SK-N-SH (cell line): ENCODE measurements around the gene VASH2. TPM values are rescaled to one million over a fixed set of nuclear protein-coding genes. Genes with fewer than 3 reads are reported as not detected.

Experiments
- CTCF ChIA-PET: fragments of 300-600, 350-600 bp; formaldehyde crosslinking; extraction: SDS; loops from one replicate; lab custom pipeline; 2021; lab: Yijun Ruan, JAX
- POLR2A ChIA-PET: fragments of 350-600 bp; sonication (Branson Sonifier 250); formaldehyde crosslinking; extraction: SDS; loops from one replicate; lab custom pipeline; 2020; ENCODE audit warnings: antibody characterized with exemption, inconsistent platforms; lab: Yijun Ruan, JAX
- DNase-seq: peaks from one replicate; pipeline ENCODE4 v3.0.0; 2012
- H2AFZ ChIP-seq: fragments of 200-600 bp; sonication (generic); 2 replicates; pipeline ENCODE4 v1.8.1; 2016; ENCODE audit warnings: antibody characterized with exemption, mild to moderate bottlenecking, low read depth
- H3F3A ChIP-seq: fragments of 200-600 bp; sonication (generic); replicated peaks from 2 replicates; pipeline ENCODE3; 2016; ENCODE audit warnings: antibody characterized with exemption, mild to moderate bottlenecking; ENCODE audit not compliant: insufficient read depth
- H3K27ac ChIP-seq, 2 experiments: fragments of 200-500 bp in 1 of 2; fragments of 200-600 bp in 1 of 2; sonication (Bioruptor generic) in 1 of 2; sonication (generic), shearing (Covaris generic) in 1 of 2; 2 replicates each; pipeline versions ENCODE4 v1.5.1 to v1.6.1; 2014 to 2016; ENCODE audit warnings: low read depth in 2 of 2, inconsistent platforms in 1 of 2, low read length in 1 of 2, mild to moderate bottlenecking in 1 of 2, mixed read lengths in 1 of 2
- H3K27me3 ChIP-seq: fragments of 200-600 bp; sonication (generic), shearing (Covaris generic); 2 replicates; pipeline ENCODE4 v1.6.1; 2016; ENCODE audit warnings: mixed run types; ENCODE audit not compliant: insufficient read depth
- H3K36me3 ChIP-seq, 2 experiments: fragments of 200-500 bp in 1 of 2; fragments of 200-600 bp in 1 of 2; sonication (Bioruptor generic) in 1 of 2; sonication (generic) in 1 of 2; replicated peaks in 1 of 2; 2 replicates each; pipeline versions ENCODE3 to v1.5.1; 2014 to 2016; ENCODE audit warnings: low read length in 1 of 2, mild to moderate bottlenecking in 1 of 2; ENCODE audit not compliant: insufficient read depth in 2 of 2, control insufficient read depth in 1 of 2
- H3K4me1 ChIP-seq, 2 experiments: fragments of 200-500 bp in 1 of 2; fragments of 200-600 bp in 1 of 2; sonication (Bioruptor generic) in 1 of 2; sonication (generic), shearing (Covaris generic) in 1 of 2; 2 replicates each; pipeline versions ENCODE4 v1.5.1 to v1.6.1; 2014 to 2016; ENCODE audit warnings: low read depth in 1 of 2, low read length in 1 of 2, mixed run types in 1 of 2; ENCODE audit not compliant: insufficient read depth in 2 of 2, control insufficient read depth in 1 of 2
- H3K4me2 ChIP-seq: fragments of 200-600 bp; sonication (generic), shearing (Covaris generic); 2 replicates; pipeline ENCODE4 v1.6.1; 2017; ENCODE audit warnings: mixed run types
- H3K4me3 ChIP-seq, 2 experiments: fragments of 200-500 bp in 1 of 2; fragments of 200-600 bp in 1 of 2; sonication (Bioruptor generic) in 1 of 2; sonication (generic), shearing (Covaris generic) in 1 of 2; 2 replicates each; pipeline versions ENCODE4 v1.5.1 to v1.8.1; 2014 to 2016; ENCODE audit warnings: low read depth in 2 of 2, inconsistent platforms in 1 of 2, low read length in 1 of 2, mild to moderate bottlenecking in 1 of 2, mixed read lengths in 1 of 2, moderate library complexity in 1 of 2
- H3K79me2 ChIP-seq: fragments of 200-600 bp; sonication (generic); 2 replicates; pipeline ENCODE4 v1.8.1; 2017; ENCODE audit warnings: mild to moderate bottlenecking; ENCODE audit not compliant: insufficient read depth
- H3K9ac ChIP-seq: fragments of 200-600 bp; sonication (generic); 2 replicates; pipeline ENCODE4 v1.6.1; 2017; ENCODE audit warnings: mixed run types
- H3K9me2 ChIP-seq: fragments of 200-600 bp; sonication (generic); 2 replicates; pipeline ENCODE4 v1.6.1; 2017; ENCODE audit warnings: mixed run types
- H3K9me3 ChIP-seq: fragments of 200-600 bp; sonication (generic); 2 replicates; pipeline ENCODE4 v1.6.1; 2017; ENCODE audit warnings: mixed run types, mild to moderate bottlenecking, moderate library complexity
- H4K20me1 ChIP-seq: fragments of 200-600 bp; sonication (generic); 2 replicates; pipeline ENCODE4 v1.6.1; 2017; ENCODE audit warnings: mild to moderate bottlenecking, mixed run types; ENCODE audit not compliant: insufficient read depth
- CHD2 ChIP-seq: fragments of 150-350 bp; IDR thresholded peaks from 2 replicates; pipeline ENCODE4 v1.6.1; 2018; ENCODE audit warnings: low read length; ENCODE audit not compliant: partially characterized antibody
- CTCF ChIP-seq: fragments of 200-600 bp; sonication (generic); IDR thresholded peaks from 2 replicates; pipeline ENCODE4 v1.6.1; 2017; ENCODE audit warnings: antibody characterized with exemption, mild to moderate bottlenecking, moderate library complexity
- ELF1 ChIP-seq: IDR thresholded peaks from 2 replicates; pipeline ENCODE4 v1.4.0; 2012
- EP300 ChIP-seq, 2 experiments: IDR thresholded peaks; 2 replicates each; pipeline versions ENCODE4 v1.4.0 to v1.6.1; 2012; ENCODE audit warnings: borderline replicate concordance in 1 of 2, low read depth in 1 of 2, low read length in 1 of 2
- EZH2phosphoT487 ChIP-seq: fragments of 200-600 bp; sonication (generic); IDR thresholded peaks from 2 replicates; pipeline ENCODE4 v1.6.1; 2017; ENCODE audit warnings: low read depth, mixed run types, mild to moderate bottlenecking, antibody characterized with exemption, moderate library complexity, borderline replicate concordance
- FOXM1 ChIP-seq: IDR thresholded peaks from 2 replicates; pipeline ENCODE4 v1.4.0; 2012; ENCODE audit warnings: low read depth, mild to moderate bottlenecking
- GATA2 ChIP-seq: sonication (generic); formaldehyde crosslinking; IDR thresholded peaks from 2 replicates; pipeline ENCODE4 v1.5.0; 2020; ENCODE audit warnings: mild to moderate bottlenecking, missing genetic modification reagents
- JUND ChIP-seq: IDR thresholded peaks from 2 replicates; pipeline ENCODE4 v1.4.0; 2012
- MAX ChIP-seq: IDR thresholded peaks from 2 replicates; pipeline ENCODE4 v1.4.0; 2012; ENCODE audit warnings: low read depth
- MEF2A ChIP-seq: IDR thresholded peaks from 2 replicates; pipeline ENCODE4 v1.4.0; 2012; ENCODE audit warnings: low read depth, borderline replicate concordance
- NFIC ChIP-seq: IDR thresholded peaks from 2 replicates; pipeline ENCODE4 v1.4.0; 2012; ENCODE audit warnings: borderline replicate concordance
- PBX3 ChIP-seq: IDR thresholded peaks from 2 replicates; pipeline ENCODE4; 2012
- POLR2AphosphoS5 ChIP-seq: IDR thresholded peaks from 2 replicates; pipeline ENCODE4 v1.6.1; 2012; ENCODE audit warnings: low read depth, low read length
- RAD21 ChIP-seq: IDR thresholded peaks from 2 replicates; pipeline ENCODE4 v1.6.1; 2012; ENCODE audit warnings: mild to moderate bottlenecking, low read length
- RXRA ChIP-seq: IDR thresholded peaks from 2 replicates; pipeline ENCODE4 v1.4.0; 2012; ENCODE audit warnings: low read depth, mild to moderate bottlenecking, borderline replicate concordance
- SIN3A ChIP-seq: IDR thresholded peaks from 2 replicates; pipeline ENCODE4 v1.6.1; 2012; ENCODE audit warnings: low read depth, mild to moderate bottlenecking, low read length, moderate library complexity, borderline replicate concordance
- TEAD4 ChIP-seq: IDR thresholded peaks from 2 replicates; pipeline ENCODE4 v1.4.0; 2012; ENCODE audit warnings: mild to moderate bottlenecking, borderline replicate concordance; ENCODE audit not compliant: insufficient read depth
- YY1 ChIP-seq: IDR thresholded peaks from 2 replicates; pipeline ENCODE4 v1.4.0; 2012; ENCODE audit warnings: low read depth, mild to moderate bottlenecking
- ZBTB33 ChIP-seq: IDR thresholded peaks from 2 replicates; pipeline ENCODE4 v1.4.0; 2012; ENCODE audit warnings: low read depth, borderline replicate concordance
- WGBS: methylation state at CpG from one replicate; pipeline ENCODE4 v1.1.6; 2017; ENCODE audit warnings: low lambda C conversion rate; 5-methylcytosine and 5-hydroxymethylcytosine counted together
- polyA plus RNA-seq, 3 experiments: library from polyadenylated mRNA; depleted of rRNA; stranded (reverse); fragments of >200 nt; gene quantifications; 2 replicates each; pipeline ENCODE4 v1.2.3, GENCODE V29; 2012
- TF ChIP-seq, protein P1 (sequence below): IDR thresholded peaks from 2 replicates; pipeline ENCODE4 v1.6.1; 2012; ENCODE audit warnings: mild to moderate bottlenecking, low read depth, low read length, moderate library complexity

VASH2 gene
- polyA plus RNA-seq, 1 of the 3 experiments (the other 2 are of a cell fraction), result 0.41 TPM

DNA sequence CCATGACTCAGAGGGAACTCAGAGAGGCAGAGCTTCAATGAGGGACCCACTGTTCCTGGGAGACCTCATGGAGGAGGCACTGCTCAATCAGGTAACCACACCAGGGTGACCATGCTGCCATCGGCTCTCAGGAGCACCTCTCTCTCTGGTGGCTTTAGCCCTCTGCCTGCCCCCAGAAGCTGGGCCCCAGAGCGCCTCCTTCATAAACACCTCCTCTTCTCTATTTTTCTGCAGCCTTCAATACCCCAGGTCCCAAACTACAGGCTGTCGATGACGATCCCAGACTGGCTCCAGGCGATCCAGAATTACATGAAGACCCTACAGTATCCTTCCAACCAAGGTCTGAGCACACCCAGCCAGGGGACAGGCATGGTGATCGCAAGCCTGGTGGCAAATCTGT is 10.6 kb downstream of the VASH2 start:
- ChIA-PET CTCF (no interaction called here), POLR2A (no interaction called here)
- no peak overlapping the region for H3K4me2 ChIP-seq
- H4K20me1 ChIP-seq, result no peaks in the 10 kb centered on the region
- no peak overlapping the region for H3K9ac ChIP-seq
- H3K27ac ChIP-seq, result no peak overlapping the region
- DNase-seq, result no peak
- H3K79me2 ChIP-seq, result no peaks in the 10 kb centered on the region
- no peaks in the 10 kb centered on the region for H3K4me1 ChIP-seq
- no peaks in the 10 kb centered on the region; the same call in 1 of the 2 replicates for H3K27me3 ChIP-seq
- H3K9me2 ChIP-seq, result no peaks in the 10 kb centered on the region
- 88% methylated on average over 6 of the region's 6 CpGs for WGBS
- no peak overlapping the region for H3K4me3 ChIP-seq
- no peak overlapping the region for H2AFZ ChIP-seq
- no peaks in the 10 kb centered on the region for H3K9me3 ChIP-seq
- H3F3A ChIP-seq, result no peaks in the 10 kb centered on the region
- no peaks in the 10 kb centered on the region for H3K36me3 ChIP-seq
- TF ChIP-seq CHD2 (no peak), NFIC (no peak), FOXM1 (no peak), EZH2phosphoT487 (no peak), JUND (no peak), POLR2AphosphoS5 (no peak), RAD21 (no peak), SIN3A (no peak), MEF2A (no peak), ZBTB33 (no peak), PBX3 (no peak), RXRA (no peak), GATA2 (CRISPR knock-in tag) (no peak), TEAD4 (no peak), ELF1 (no peak), MAX (no peak), YY1 (no peak), EP300 (IDR thresholded peaks at IDR 0.05; ENCODE audit: borderline replicate concordance in 1 of 2, low read depth in 1 of 2, low read length in 1 of 2) (no peak), CTCF (no peak)
- TF ChIP-seq, protein P1, sequence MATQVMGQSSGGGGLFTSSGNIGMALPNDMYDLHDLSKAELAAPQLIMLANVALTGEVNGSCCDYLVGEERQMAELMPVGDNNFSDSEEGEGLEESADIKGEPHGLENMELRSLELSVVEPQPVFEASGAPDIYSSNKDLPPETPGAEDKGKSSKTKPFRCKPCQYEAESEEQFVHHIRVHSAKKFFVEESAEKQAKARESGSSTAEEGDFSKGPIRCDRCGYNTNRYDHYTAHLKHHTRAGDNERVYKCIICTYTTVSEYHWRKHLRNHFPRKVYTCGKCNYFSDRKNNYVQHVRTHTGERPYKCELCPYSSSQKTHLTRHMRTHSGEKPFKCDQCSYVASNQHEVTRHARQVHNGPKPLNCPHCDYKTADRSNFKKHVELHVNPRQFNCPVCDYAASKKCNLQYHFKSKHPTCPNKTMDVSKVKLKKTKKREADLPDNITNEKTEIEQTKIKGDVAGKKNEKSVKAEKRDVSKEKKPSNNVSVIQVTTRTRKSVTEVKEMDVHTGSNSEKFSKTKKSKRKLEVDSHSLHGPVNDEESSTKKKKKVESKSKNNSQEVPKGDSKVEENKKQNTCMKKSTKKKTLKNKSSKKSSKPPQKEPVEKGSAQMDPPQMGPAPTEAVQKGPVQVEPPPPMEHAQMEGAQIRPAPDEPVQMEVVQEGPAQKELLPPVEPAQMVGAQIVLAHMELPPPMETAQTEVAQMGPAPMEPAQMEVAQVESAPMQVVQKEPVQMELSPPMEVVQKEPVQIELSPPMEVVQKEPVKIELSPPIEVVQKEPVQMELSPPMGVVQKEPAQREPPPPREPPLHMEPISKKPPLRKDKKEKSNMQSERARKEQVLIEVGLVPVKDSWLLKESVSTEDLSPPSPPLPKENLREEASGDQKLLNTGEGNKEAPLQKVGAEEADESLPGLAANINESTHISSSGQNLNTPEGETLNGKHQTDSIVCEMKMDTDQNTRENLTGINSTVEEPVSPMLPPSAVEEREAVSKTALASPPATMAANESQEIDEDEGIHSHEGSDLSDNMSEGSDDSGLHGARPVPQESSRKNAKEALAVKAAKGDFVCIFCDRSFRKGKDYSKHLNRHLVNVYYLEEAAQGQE, result no peak
